Renal cortical epithelial cell (primary cell): ENCODE measurements around the gene NT5C3B. TPM values are rescaled to one million over a fixed set of nuclear protein-coding genes. Genes with fewer than 3 reads are reported as not detected.
"Not testable (repeated sequence)": the region's sequence is repeated elsewhere in the genome, so short reads cannot be mapped to it uniquely, and the experiment has no call there.

Experiments
- DNase-seq: peaks from one replicate; pipeline ENCODE4 v3.0.0-alpha.2; 2011; ENCODE audit warnings: low read depth
- total RNA-seq: library from RNA; depleted of rRNA; stranded (reverse); fragments of >200 nt; gene quantifications from 2 replicates; pipeline ENCODE4 v1.2.3, GENCODE V29; 2014

NT5C3B gene
- total RNA-seq, 1 donor from 2014 or later = 43.4 TPM

GRCh38 chr17:41784207-41784744 is 51.8 kb downstream of the NT5C3B start:
- DNase-seq = peak; percentile 95

DNA sequence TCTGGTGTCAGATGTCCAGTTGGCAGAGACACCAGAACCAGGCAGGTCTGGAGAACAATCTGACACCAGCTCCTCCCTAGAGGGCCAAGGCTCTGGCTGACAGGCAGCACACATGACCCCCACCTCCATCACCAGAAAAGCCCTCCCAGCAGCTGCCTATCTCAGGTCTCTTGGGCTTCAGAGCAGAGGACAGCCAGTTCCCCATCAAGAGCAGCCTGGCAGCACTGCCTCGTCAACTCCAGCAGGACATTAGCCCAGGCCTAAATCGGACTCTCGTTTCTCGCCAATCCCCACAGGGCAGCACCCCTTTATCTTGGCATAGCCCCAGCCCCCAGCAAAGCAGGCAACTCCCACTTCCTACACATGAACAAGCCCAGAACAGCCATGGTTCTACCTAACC is 53.9 kb downstream of the NT5C3B start:
- no peak for DNase-seq

DNA sequence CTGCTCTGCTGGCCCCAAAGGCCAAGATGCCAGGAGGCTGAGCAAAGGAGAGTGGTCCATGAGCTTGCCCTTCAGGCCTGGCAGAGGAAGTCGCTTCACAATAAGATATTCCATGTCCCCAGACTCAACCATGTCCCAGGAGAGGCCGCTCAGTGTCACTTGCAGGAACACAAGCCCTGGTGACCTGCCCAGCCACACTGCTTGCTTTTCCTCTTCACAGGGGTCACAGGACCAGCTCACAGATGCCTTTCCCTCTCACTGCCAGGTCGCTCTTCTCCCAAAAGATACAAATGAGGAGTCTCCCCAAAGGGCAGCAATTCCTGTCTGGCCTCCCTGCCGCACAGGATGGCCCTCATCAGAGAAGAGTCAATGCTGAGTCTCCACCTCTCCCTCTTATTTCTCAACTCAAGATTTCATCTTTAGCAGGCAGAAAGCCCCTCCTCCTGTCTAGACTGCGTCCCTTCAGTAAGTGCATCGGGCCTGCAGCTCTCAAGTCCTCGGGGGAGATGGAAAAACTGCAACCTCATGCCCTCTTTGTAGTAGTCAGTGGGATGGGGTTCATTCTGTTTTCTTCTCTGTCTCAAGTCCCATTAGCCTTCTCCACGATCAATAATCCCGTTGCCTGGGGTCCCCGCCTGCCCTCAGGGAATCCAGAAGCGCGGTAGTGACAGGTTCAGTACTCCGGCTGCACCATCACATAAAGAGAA is 54.5 kb downstream of the NT5C3B start:
- no peak for DNase-seq

- DNase-seq = no peak
Measured at GRCh38 chr17:41779954-41780353, 56.1 kb downstream of the NT5C3B start.

- DNase-seq = peak; percentile 94
Measured at GRCh38 chr17:41777574-41778188, 58.4 kb downstream of the NT5C3B start.

GRCh38 chr17:41777157-41777573 is 58.9 kb downstream of the NT5C3B start:
- peak; percentile 90 for DNase-seq

GRCh38 chr17:41776262-41776900 is 59.7 kb downstream of the NT5C3B start:
- not testable (repeated sequence) for DNase-seq

GRCh38 chr17:41775394-41776226 is 60.4 kb downstream of the NT5C3B start:
- no peak for DNase-seq

Other genes with a start within 250 kb of the NT5C3B start
- gene KRT14, start 249.3 kb downstream of the NT5C3B start, total RNA-seq = 0.25 and 4.2 TPM in 2 replicates
- gene KRT16, start 223.5 kb downstream of the NT5C3B start, total RNA-seq = 0.70 and 7.5 TPM in 2 replicates
- gene KRT17, start 211.7 kb downstream of the NT5C3B start, total RNA-seq = 4.1 and 95.2 TPM in 2 replicates
- gene EIF1, start 147.3 kb downstream of the NT5C3B start, total RNA-seq = 65.3 and 499 TPM in 2 replicates
- not detected in 2 replicates for gene GAST, start 123.9 kb downstream of the NT5C3B start, total RNA-seq
- 0.17 and 0.45 TPM in 2 replicates for gene HAP1, start 101.6 kb downstream of the NT5C3B start, total RNA-seq
- 268 and 464 TPM in 2 replicates for gene JUP, start 49.5 kb downstream of the NT5C3B start, total RNA-seq
- 32.3 and 42.5 TPM in 2 replicates for gene P3H4, start 24.3 kb downstream of the NT5C3B start, total RNA-seq
- gene FKBP10, start 23.2 kb downstream of the NT5C3B start, total RNA-seq = 40.8 and 148 TPM in 2 replicates
- gene KLHL10, start 1.6 kb upstream of the NT5C3B start, total RNA-seq = 0.15 TPM in 1 of 2 replicates, not detected in the other
- 30.6 and 39.7 TPM in 2 replicates for gene KLHL11, start 29.2 kb upstream of the NT5C3B start, total RNA-seq
- 343 and 387 TPM in 2 replicates for gene ACLY, start 82.7 kb upstream of the NT5C3B start, total RNA-seq
- 0.35 and 2.2 TPM in 2 replicates for gene ODAD4, start 94.4 kb upstream of the NT5C3B start, total RNA-seq
- 51.4 and 78.5 TPM in 2 replicates for gene CNP, start 130.6 kb upstream of the NT5C3B start, total RNA-seq
- 67.6 and 107 TPM in 2 replicates for gene DNAJC7, start 181.2 kb upstream of the NT5C3B start, total RNA-seq
- gene NKIRAS2, start 183.9 kb upstream of the NT5C3B start, total RNA-seq = 33.5 and 41.4 TPM in 2 replicates
- gene C17orf113, start 214.4 kb upstream of the NT5C3B start, total RNA-seq = 0.35 and 0.70 TPM in 2 replicates